ENCODE data around the gene CACNA2D3.

The CACNA2D3 gene

GRCh38 chr3:54625805-54626787 is 503.7 kb downstream of the CACNA2D3 start:
- TF ChIP-seq TAF1 (IDR thresholded peaks at IDR 0.05; ENCODE audit: borderline replicate concordance, insufficient read depth, low read length) (no peak), POLR2AphosphoS5 (IDR thresholded peaks at IDR 0.05; ENCODE audit: low read depth, low read length) (no peak), FOXP2 (optimal IDR thresholded peaks at IDR 0.05; ENCODE audit: borderline replicate concordance, extremely low read depth, extremely low read length, insufficient read depth) (no peak), SIN3A (IDR thresholded peaks at IDR 0.05; ENCODE audit: borderline replicate concordance, insufficient read depth, low read length) (no peak), REST (IDR thresholded peaks at IDR 0.05; ENCODE audit: insufficient read depth in 1 of 2, low read depth in 2 of 2, low read length in 2 of 2) (no peak)

GRCh38 chr3:54628888-54629441 is 506.6 kb downstream of the CACNA2D3 start:
- TF ChIP-seq SIN3A (IDR thresholded peaks at IDR 0.05; ENCODE audit: borderline replicate concordance, insufficient read depth, low read length) (no peak), POLR2AphosphoS5 (IDR thresholded peaks at IDR 0.05; ENCODE audit: low read depth, low read length) (no peak), TAF1 (IDR thresholded peaks at IDR 0.05; ENCODE audit: borderline replicate concordance, insufficient read depth, low read length) (no peak), REST (IDR thresholded peaks at IDR 0.05; ENCODE audit: insufficient read depth in 1 of 2, low read depth in 2 of 2, low read length in 2 of 2) (no peak), FOXP2 (optimal IDR thresholded peaks at IDR 0.05; ENCODE audit: borderline replicate concordance, extremely low read depth, extremely low read length, insufficient read depth) (no peak)

- TF ChIP-seq POLR2AphosphoS5 (IDR thresholded peaks at IDR 0.05; ENCODE audit: low read depth, low read length): no peak
- TF ChIP-seq FOXP2 (optimal IDR thresholded peaks at IDR 0.05; ENCODE audit: borderline replicate concordance, extremely low read depth, extremely low read length, insufficient read depth): no peak
- no peak for TF ChIP-seq TAF1 (IDR thresholded peaks at IDR 0.05; ENCODE audit: borderline replicate concordance, insufficient read depth, low read length)
- no peak for TF ChIP-seq REST (IDR thresholded peaks at IDR 0.05; ENCODE audit: insufficient read depth in 1 of 2, low read depth in 2 of 2, low read length in 2 of 2)
- no peak for TF ChIP-seq SIN3A (IDR thresholded peaks at IDR 0.05; ENCODE audit: borderline replicate concordance, insufficient read depth, low read length)
These were observed 507.8 kb downstream of the CACNA2D3 start for GRCh38 chr3:54630101-54630623.

GRCh38 chr3:54631516-54632325 is 509.4 kb downstream of the CACNA2D3 start:
- no peak for TF ChIP-seq REST (IDR thresholded peaks at IDR 0.05; ENCODE audit: insufficient read depth in 1 of 2, low read depth in 2 of 2, low read length in 2 of 2)
- TF ChIP-seq POLR2AphosphoS5 (IDR thresholded peaks at IDR 0.05; ENCODE audit: low read depth, low read length): no peak
- no peak for TF ChIP-seq FOXP2 (optimal IDR thresholded peaks at IDR 0.05; ENCODE audit: borderline replicate concordance, extremely low read depth, extremely low read length, insufficient read depth)
- no peak for TF ChIP-seq TAF1 (IDR thresholded peaks at IDR 0.05; ENCODE audit: borderline replicate concordance, insufficient read depth, low read length)
- no peak for TF ChIP-seq SIN3A (IDR thresholded peaks at IDR 0.05; ENCODE audit: borderline replicate concordance, insufficient read depth, low read length)
